ENCODE results near the gene DDX42. TPM values are rescaled to one million over a fixed set of nuclear protein-coding genes. Genes with fewer than 3 reads are reported as not detected.
A peak's percentile ranks its signal among the peaks of the same experiment; 100 is the strongest.

The DDX42 gene
- total and polyA plus RNA-seq, 9 of the 15 experiments (the other 6 are each of a cell fraction or from before 2014, with no cell fraction given): 16.5 to 149 (median 87.6) TPM

DNA sequence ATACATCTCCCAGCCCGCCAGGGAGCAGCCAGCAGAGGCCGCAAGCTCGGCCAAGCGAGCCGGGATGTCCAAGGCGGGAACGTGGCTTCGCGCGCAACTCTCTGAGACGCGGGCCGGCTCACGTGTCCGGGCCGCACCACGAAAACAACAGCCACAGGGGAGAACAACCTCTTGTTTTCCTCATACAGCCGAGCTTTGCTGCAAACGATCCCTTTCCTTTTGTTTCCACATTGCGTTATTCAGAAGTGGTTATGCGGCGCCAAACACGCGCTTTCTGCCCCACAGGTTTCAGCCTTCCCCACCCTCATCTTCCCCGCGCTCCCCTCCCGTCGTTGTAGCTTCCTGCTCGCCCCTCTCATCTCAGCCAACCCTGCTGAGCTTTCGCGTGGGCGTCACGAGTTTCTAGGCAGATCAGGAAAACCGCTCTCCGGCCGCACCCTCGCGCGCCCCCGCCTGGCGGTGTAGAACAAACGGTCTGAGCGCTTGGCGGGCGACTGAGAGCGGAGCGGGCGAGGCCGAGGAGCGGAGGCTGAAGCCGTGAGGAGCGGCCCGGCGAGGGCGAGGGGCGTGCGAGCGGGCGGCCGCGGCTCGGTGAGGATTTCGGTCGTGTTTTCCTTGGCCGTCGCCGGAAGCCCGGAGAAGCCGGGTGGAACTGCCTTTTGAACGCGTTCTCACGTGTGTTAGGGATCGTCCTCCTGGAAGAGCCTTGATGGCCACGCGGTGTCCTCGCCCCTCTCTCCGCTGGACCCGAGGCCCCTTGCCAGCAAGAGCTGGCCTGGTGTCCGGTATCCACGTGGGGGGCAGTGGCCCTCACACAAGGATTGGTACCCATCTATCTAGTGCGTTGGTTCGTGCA is 75.1 kb downstream of the DDX42 start (continued):
- TF ChIP-seq, protein P1, sequence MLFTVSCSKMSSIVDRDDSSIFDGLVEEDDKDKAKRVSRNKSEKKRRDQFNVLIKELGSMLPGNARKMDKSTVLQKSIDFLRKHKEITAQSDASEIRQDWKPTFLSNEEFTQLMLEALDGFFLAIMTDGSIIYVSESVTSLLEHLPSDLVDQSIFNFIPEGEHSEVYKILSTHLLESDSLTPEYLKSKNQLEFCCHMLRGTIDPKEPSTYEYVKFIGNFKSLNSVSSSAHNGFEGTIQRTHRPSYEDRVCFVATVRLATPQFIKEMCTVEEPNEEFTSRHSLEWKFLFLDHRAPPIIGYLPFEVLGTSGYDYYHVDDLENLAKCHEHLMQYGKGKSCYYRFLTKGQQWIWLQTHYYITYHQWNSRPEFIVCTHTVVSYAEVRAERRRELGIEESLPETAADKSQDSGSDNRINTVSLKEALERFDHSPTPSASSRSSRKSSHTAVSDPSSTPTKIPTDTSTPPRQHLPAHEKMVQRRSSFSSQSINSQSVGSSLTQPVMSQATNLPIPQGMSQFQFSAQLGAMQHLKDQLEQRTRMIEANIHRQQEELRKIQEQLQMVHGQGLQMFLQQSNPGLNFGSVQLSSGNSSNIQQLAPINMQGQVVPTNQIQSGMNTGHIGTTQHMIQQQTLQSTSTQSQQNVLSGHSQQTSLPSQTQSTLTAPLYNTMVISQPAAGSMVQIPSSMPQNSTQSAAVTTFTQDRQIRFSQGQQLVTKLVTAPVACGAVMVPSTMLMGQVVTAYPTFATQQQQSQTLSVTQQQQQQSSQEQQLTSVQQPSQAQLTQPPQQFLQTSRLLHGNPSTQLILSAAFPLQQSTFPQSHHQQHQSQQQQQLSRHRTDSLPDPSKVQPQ (CRISPR knock-in tag; IDR thresholded peaks at IDR 0.05; ENCODE audit: borderline replicate concordance): peak; percentile 71; the same call in 1 of the 2 replicates
- TF ChIP-seq PHB (CRISPR knock-in tag; IDR thresholded peaks at IDR 0.05): peak; percentile 91
- TF ChIP-seq, protein P2, sequence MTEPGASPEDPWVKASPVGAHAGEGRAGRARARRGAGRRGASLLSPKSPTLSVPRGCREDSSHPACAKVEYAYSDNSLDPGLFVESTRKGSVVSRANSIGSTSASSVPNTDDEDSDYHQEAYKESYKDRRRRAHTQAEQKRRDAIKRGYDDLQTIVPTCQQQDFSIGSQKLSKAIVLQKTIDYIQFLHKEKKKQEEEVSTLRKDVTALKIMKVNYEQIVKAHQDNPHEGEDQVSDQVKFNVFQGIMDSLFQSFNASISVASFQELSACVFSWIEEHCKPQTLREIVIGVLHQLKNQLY (CRISPR knock-in tag; conservative IDR thresholded peaks at IDR 0.05): peak; percentile 63 to 94; a peak in 2 of 4 replicates
- peak; percentile 7; the same call in 1 of the 2 replicates for TF ChIP-seq DPF2 (IDR thresholded peaks at IDR 0.05)
- TF ChIP-seq, protein P3, sequence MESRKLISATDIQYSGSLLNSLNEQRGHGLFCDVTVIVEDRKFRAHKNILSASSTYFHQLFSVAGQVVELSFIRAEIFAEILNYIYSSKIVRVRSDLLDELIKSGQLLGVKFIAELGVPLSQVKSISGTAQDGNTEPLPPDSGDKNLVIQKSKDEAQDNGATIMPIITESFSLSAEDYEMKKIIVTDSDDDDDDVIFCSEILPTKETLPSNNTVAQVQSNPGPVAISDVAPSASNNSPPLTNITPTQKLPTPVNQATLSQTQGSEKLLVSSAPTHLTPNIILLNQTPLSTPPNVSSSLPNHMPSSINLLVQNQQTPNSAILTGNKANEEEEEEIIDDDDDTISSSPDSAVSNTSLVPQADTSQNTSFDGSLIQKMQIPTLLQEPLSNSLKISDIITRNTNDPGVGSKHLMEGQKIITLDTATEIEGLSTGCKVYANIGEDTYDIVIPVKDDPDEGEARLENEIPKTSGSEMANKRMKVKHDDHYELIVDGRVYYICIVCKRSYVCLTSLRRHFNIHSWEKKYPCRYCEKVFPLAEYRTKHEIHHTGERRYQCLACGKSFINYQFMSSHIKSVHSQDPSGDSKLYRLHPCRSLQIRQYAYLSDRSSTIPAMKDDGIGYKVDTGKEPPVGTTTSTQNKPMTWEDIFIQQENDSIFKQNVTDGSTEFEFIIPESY (CRISPR knock-in tag; IDR thresholded peaks at IDR 0.05): peak; percentile 89
- peak; percentile 93 for TF ChIP-seq FIP1L1 (IDR thresholded peaks at IDR 0.05; ENCODE audit: low read depth, low read length, poor library complexity, severe bottlenecking)
- TF ChIP-seq, protein P4, sequence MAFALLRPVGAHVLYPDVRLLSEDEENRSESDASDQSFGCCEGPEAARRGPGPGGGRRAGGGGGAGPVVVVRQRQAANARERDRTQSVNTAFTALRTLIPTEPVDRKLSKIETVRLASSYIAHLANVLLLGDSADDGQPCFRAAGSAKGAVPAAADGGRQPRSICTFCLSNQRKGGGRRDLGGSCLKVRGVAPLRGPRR (CRISPR knock-in tag; IDR thresholded peaks at IDR 0.05): peak; percentile 92
- TF ChIP-seq DMBX1 (CRISPR knock-in tag; IDR thresholded peaks at IDR 0.05; ENCODE audit: borderline replicate concordance): peak; percentile 94
- TF ChIP-seq NONO (IDR thresholded peaks at IDR 0.05; ENCODE audit: low read depth in 2 of 2, low read length in 1 of 2): peak in 1 of 2 experiments; percentile 100; a peak in 2 of 4 replicates
- TF ChIP-seq, protein P5, sequence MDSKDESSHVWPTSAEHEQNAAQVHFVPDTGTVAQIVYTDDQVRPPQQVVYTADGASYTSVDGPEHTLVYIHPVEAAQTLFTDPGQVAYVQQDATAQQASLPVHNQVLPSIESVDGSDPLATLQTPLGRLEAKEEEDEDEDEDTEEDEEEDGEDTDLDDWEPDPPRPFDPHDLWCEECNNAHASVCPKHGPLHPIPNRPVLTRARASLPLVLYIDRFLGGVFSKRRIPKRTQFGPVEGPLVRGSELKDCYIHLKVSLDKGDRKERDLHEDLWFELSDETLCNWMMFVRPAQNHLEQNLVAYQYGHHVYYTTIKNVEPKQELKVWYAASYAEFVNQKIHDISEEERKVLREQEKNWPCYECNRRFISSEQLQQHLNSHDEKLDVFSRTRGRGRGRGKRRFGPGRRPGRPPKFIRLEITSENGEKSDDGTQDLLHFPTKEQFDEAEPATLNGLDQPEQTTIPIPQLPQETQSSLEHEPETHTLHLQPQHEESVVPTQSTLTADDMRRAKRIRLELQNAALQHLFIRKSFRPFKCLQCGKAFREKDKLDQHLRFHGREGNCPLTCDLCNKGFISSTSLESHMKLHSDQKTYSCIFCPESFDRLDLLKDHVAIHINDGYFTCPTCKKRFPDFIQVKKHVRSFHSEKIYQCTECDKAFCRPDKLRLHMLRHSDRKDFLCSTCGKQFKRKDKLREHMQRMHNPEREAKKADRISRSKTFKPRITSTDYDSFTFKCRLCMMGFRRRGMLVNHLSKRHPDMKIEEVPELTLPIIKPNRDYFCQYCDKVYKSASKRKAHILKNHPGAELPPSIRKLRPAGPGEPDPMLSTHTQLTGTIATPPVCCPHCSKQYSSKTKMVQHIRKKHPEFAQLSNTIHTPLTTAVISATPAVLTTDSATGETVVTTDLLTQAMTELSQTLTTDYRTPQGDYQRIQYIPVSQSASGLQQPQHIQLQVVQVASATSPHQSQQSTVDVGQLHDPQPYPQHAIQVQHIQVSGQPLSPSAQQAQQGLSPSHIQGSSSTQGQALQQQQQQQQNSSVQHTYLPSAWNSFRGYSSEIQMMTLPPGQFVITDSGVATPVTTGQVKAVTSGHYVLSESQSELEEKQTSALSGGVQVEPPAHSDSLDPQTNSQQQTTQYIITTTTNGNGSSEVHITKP (IDR thresholded peaks at IDR 0.05; ENCODE audit: partially characterized antibody): peak; percentile 100
- peak; percentile 90; the same call in 1 of the 2 replicates for TF ChIP-seq ZNF282 (CRISPR knock-in tag; IDR thresholded peaks at IDR 0.05)
- TF ChIP-seq NFATC3 (IDR thresholded peaks at IDR 0.05): no peak
- TF ChIP-seq, protein P6, sequence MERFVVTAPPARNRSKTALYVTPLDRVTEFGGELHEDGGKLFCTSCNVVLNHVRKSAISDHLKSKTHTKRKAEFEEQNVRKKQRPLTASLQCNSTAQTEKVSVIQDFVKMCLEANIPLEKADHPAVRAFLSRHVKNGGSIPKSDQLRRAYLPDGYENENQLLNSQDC (CRISPR knock-in tag; IDR thresholded peaks at IDR 0.05): no peak
- TF ChIP-seq POLR2G (IDR thresholded peaks at IDR 0.05; ENCODE audit: low read depth, low read length): peak; percentile 92
- TF ChIP-seq RBM25 (IDR thresholded peaks at IDR 0.05; ENCODE audit: low read depth, low read length, severe bottlenecking): peak; percentile 51
- peak; percentile 86 for TF ChIP-seq BRD4 (IDR thresholded peaks at IDR 0.05)
